GM21717 (cell line): ENCODE results near the gene PLA2G4B.

Experiments
- ATAC-seq: cut with Tn5 transposase; IDR thresholded peaks from one replicate; pipeline ENCODE4 v1.9.1; 2021; ENCODE audit warnings: mild to moderate bottlenecking, moderate library complexity; ENCODE audit not compliant: unreplicated experiment

PLA2G4B gene

GRCh38 chr15:41869770-41870688 lies 31.4 kb downstream of the PLA2G4B start:
- no peak for ATAC-seq

GRCh38 chr15:41870689-41871081 lies 32.0 kb downstream of the PLA2G4B start:
- ATAC-seq, result no peak

DNA sequence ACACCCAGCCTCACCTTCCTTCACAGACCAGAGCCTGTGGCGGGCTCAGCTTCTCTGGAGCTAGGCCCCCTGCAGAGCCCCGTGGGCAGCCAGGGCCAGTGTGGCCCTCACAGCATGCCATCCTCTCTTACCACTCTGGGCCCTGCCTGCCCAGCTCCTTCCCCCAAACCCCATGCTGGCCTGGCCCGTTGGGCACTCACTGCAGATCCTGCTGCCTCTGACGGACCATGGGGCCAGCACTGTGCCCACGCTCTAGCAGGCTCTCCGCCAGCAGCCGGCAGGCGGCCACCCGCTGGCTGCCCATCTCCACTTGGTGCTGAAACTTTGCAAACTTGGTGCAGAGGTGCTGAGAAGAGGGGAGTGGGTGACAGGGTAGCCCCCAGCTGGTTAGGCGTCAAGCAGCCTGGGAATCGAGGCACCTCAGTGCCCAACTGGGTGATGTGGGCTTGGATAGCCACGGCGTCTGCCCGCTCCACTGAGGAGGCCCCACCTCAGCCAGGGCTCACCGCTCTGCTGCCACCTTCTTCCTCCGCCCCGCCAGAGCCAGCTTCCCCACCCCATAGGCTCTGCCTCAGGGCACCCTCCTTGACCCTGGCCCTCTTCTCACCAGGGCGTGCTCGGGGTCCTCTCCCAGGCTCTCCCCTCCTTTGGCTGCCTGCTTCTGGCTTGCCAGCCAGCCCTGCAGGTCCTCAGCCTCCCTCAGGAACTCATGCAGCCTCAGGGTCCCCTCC lies 32.7 kb downstream of the PLA2G4B start:
- no peak for ATAC-seq

DNA sequence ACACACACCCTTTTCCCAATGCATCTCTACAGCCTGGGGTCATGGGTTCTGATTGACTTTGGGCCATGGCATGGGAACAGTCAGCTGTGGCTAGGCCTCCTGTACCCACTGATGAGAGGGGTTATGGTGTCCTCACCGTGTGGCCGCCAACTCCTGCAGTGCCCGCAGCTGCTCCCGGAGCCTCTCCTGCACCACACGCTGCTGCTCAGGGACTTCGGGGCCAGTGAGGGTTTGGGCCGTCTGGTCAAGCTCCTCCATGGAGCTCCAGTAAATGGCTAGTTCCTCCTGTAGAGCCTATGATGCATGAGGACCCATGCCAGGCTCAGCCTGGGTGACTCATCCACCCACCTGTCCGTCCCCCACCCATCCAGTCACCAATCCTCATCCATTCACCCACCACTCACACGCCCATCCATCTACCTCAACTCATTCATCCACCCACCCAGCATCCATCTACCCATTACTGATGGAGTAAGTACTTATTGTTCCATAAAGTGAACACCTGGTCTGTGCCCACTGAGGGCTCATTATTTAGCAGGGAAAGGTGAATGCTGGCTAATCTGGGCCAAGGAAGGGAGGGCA lies 33.6 kb downstream of the PLA2G4B start:
- ATAC-seq, result no peak

GRCh38 chr15:41873711-41874110 lies 35.1 kb downstream of the PLA2G4B start:
- ATAC-seq, result no peak

GRCh38 chr15:41874736-41875135 lies 36.1 kb downstream of the PLA2G4B start:
- no peak for ATAC-seq

- no peak for ATAC-seq
These were observed 37.4 kb downstream of the PLA2G4B start for GRCh38 chr15:41876007-41876406.

DNA sequence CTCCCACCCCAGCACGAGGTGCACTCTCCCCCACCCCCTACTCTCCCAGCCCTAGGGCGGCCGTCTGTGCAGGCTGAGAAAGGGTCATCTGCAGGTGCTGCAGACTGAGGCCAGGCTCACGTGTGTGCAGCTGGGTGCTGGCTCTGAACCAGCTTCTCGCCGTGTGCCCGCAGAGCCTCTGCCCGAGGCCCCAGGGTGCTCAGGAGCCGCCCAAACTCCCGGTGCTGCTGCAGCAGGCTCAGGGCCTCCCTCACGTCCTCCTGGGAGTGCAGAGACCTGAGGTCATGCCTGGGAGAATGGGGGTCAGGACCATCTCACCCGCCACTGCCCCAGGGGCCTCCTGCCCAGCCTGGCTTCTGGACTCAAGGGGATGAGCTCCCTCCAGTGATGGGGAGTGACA lies 38.0 kb downstream of the PLA2G4B start:
- no peak for ATAC-seq

GRCh38 chr15:41877631-41878354 lies 39.1 kb downstream of the PLA2G4B start:
- no peak for ATAC-seq

DNA sequence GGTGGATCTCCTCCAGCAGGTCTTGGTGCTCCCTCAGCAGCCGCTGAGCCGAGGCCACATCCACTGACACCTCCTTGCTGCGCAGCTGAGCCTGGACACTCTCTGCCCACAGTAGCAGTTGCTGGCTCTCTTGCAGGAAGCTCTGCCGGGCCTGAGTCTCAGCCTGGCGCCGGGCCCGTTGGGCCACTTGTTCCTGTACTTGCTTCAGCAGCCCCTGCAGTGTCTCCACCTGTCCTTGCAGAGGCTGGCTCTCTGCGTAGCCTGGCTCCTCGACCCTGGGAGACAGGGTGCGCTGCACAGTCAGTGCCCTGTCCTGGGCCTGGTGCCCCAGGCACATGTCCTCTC lies 39.7 kb downstream of the PLA2G4B start:
- no peak for ATAC-seq

DNA sequence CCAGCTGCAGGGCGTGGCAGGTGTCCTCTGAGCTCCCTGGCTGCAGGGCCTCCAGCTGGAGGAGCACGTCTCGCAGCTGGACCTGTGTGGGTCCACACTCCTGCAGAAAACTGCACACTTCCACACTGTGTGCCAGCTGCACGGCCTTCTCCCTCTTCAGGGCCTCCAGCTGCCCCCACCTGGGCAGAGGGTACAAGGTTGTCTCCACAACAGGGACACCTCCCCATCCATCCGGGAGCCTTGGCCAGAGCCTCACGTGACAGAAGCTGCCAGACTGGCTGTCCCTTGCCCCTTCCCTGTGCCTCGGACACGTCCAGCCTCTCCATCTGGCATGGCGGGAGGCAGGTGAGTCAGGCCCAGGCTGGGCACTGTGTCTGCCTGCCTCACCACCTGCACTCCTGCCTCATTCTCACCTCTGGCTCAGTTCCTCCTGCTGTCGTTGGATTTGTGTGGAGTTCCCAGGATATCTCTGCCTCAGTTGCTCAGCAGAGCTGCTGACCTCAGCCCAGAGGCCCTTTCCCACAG lies 40.7 kb downstream of the PLA2G4B start:
- no peak for ATAC-seq

DNA sequence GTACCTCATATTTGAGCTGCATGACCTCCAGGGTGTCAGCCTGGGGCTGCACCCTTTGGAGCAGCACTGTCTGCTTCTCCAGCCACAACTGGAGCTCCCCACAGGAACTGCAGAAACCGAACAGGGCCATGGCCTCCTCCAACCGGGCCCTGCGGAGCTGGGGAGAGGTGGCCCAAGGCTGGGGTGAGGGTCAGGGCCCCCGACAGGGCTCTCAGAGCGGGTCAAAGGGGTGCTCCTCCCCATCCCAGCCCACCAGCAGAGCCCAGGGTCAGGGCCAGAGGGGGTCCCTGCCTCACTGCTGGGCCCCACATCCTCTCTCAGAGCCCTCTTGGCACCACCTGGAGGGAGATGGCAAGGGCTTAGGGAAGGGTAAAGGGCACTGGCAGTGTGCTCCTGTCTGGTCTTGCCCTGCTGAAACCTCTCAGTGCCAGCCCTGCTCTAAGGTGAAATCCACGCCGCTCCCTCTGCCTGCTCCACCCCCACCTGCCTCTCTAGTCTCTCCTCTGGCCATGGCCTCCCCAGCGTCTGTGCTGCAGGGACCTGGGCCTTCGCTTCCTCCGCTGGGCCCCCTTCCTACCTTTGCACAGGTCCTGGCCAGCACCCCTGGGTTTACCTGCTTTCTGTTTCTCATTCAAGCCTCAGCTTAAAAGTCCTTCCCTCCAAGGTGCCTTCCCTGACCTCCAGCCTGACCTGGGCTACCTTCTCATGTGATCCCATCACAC lies 41.7 kb downstream of the PLA2G4B start:
- ATAC-seq, result no peak

DNA sequence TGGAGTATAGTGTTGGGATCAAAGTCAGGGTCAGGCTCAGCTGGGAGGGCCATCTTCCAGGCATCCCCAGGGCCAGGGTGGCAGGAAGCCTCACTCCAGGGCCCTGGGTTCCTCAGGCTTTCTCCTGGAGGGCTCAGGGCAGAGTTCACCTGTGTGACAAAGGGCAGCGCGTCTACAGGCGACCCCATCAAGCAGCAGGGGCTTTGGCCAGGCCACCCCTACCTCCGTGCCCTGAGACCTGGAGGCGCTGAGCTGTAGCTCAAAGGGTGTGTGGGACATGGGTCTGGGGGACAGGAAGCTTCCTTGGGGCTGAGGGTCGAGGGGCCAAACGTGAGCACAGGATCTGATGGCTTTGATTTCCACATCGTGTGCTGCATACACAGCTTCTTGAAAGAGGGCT lies 42.4 kb downstream of the PLA2G4B start:
- ATAC-seq, result no peak

- ATAC-seq, result no peak
These were observed 42.9 kb downstream of the PLA2G4B start for GRCh38 chr15:41881550-41881919.

- ATAC-seq, result no peak
These were observed 43.5 kb downstream of the PLA2G4B start for GRCh38 chr15:41881920-41882688.

DNA sequence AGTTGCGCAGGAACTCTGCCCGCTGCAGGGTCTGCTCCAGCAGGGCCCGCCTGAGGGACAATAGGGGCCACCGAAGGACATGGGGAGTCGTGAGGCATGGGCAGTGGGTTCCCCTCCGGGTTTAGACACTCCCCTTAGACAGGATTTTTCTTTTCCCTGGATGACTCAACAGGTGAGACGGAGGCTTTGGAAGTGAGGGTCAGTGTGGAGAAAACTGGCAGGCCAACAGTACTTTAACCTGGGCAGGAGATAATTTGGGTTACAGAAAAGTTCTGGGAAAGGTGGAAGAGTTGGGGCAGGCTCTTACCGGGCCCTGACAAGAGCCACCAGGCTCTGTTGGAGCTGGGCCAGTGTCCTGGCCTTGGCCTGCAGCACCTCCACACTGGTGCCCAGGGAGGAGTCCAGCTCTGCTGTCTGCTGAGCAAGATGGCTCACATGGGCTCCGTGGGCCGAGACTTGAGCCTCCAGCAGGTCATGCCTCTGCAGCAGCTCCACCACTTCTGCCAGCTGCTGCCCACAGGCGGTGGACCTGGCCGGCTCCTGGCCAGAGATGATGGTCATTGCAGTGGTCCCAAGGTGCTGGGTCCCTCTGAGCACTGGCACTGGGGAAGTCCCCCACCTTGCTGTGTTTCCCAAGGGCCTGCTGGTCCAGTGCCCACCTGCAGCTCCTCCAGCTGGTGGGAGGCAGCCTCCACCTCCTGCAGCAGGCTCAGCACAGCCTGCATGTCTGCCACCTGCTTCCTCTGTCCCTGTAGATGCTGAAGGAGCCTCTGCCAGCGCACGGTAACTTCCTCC lies 44.2 kb downstream of the PLA2G4B start:
- ATAC-seq, result no peak

DNA sequence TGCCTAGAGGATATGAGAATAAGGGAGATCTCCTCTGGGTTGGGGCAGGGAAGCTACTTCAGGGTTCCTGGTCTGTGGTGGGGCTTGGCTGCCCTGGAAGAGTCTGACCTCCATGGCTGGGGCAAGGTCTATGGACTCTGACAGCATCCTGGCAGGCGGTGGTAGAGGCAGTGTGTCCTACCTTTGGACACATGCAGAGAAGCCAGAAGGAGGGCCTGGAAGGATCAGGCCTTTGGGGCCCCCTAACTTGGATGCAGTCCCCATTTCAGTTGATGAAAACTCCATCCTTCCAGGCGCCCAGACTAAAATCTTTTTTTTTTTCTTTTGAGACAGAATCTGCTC lies 44.8 kb downstream of the PLA2G4B start:
- no peak for ATAC-seq

- no peak for ATAC-seq
These were observed 45.8 kb downstream of the PLA2G4B start for GRCh38 chr15:41884458-41884857.

DNA sequence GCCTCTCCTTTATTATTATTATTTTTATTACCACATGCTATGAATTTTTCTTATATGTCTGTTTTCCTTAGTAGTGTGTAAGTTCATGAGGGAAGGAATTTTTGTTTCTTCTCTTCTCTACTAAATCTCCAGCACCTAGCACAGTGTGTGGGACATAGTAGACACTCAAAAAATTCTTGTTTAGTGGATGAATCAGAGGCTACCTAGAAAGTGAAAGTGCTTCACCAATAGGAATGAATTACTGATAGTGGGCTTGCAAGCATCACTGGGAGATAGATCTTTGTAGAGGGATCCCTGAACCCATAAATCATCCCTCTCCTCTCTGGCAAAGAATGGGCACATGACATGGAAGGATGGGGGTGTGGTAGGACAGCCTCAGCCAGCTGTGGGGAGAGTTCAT lies 46.7 kb downstream of the PLA2G4B start:
- ATAC-seq, result no peak
